GM21367 (cell line): ENCODE results near the gene ADRM1.

ENCODE experiments used
- ATAC-seq: cut with Tn5 transposase; IDR thresholded peaks from one replicate; pipeline ENCODE4 v1.9.1; 2021; ENCODE audit not compliant: unreplicated experiment

Gene ADRM1

DNA sequence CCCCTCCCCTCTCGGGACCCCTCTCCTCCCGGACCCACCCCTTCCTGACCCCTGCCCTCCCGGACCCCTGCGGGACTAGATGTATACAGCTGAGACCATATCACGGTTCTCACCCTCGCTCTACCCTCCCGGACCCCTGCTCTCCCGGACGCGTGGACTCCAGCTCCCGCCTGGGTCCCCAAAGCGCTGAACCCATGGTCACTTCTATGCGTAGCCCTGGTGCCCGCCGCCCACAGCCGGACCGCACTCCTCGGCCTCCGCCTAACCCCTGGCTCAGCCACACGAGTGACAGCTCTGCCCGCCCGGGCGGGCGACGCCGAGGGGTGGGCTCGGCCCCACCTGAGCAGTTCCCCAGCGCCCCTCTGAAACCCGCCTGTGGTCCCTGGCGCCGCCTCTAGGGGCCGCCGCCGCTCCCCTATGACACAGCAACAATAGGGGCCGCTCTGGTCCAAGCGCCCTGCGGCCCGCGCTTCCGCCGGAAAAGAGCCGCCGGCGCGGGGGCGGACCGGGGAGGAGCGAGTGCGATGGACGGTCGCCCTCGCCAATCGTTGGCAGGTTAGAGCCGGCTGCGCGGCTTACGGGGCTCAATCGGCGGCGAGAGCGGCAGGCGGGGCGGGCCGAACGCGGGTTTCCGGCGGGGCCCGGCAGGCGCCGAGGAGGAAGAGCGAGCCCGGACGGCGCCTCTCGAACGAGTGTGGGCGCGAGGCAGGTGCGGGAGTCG lies at the start of gene ADRM1:
TSS of gene ADRM1 (plus strand) at position 657 of the 721 bp plus-strand sequence. CDS start 572 bp downstream, outside the sequence.
- ATAC-seq = peak; percentile 75

- ATAC-seq = no peak
Observed at GRCh38 chr20:62253398-62253797, 49.4 kb upstream of the ADRM1 start.

DNA sequence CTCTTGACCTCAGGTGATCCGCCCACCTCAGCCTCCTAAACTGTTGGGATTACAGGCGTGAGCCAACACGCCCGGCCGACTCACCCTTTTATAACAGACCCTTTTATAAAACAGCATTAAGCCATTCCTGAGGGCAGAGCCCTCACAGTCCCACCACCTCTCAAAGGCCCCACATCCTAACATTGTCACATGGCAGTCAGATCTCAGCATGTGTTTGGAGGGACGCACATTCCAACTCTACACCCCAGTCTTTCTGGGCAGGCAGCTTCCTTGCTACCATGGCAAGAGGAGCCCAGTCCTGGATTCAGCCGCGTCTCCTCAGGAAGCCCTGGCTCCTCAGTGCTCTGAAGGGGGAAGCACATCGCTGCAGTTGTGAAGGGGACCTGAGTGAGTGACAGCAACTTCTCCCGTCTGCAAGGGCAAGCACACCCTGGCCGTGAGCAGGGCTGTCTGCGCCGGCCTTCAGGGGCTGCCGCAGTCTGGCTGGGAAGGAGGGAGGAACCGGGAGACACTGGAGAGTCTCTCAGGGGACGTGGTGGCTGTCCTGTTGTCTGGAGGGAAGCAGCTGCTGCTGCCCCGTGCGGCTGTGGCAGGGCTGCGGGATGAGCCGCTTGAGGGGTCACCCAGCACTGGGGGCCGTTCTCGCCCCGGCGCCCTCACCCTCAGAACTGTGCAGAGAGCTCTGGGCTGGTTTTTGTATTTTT lies 48.6 kb upstream of the ADRM1 start:
- no peak for ATAC-seq

GRCh38 chr20:62255976-62256375 lies 46.8 kb upstream of the ADRM1 start:
- ATAC-seq = no peak

GRCh38 chr20:62258499-62259293 lies 44.1 kb upstream of the ADRM1 start:
- no peak for ATAC-seq

DNA sequence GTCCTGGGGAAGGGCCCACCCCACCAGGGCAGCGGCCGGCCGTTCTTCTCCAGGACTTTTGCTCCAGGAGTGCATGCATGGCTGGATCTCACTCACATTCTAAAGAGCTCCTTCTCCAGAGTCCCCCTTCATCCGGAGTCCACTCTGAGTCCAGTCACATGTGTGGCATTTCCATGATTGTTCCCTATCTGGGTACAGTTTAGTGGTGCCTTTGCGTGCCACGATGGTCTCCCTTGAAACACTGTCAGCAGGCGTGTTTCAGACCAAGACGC lies 43.6 kb upstream of the ADRM1 start:
- no peak for ATAC-seq

DNA sequence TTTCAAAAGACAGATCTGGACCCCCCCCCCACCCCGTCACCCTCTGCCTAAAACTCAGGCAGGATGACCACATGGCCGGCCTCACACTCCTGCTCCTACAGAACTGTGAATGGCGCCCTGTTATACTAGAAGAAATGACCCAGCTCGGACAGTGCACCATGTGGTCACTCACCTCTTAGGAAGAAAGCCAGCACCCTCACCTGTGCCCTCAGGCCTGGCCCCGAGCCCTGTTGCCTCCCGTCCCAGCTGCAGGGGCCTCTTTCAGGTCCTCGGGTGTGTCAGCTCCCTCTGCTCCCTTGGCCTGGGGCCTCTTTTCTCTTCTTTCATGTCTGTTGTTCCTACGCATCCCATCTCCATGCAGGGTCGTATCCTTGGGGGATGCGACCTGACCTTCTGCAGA lies 40.7 kb upstream of the ADRM1 start:
- no peak for ATAC-seq

DNA sequence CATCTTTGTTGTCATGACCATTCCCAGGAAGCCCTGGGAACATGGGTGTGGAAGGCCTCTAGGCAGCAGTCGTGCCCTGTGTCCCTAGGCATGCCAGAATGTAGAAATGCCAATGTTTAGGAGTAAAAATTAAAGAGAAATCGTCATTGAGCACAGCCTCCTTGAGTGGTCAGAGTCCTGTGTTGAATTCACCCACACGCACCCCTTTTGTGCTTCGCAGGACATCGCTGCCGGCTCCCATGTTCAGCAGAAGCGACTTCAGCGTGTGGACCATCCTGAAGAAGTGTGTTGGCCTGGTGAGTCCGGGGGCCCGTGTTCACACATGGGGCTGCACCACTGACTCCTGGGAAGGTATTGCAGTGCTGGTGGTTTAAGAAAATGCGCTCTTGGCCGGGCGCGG lies 39.4 kb upstream of the ADRM1 start:
- no peak for ATAC-seq

GRCh38 chr20:62265365-62265764 lies 37.4 kb upstream of the ADRM1 start:
- ATAC-seq = no peak

DNA sequence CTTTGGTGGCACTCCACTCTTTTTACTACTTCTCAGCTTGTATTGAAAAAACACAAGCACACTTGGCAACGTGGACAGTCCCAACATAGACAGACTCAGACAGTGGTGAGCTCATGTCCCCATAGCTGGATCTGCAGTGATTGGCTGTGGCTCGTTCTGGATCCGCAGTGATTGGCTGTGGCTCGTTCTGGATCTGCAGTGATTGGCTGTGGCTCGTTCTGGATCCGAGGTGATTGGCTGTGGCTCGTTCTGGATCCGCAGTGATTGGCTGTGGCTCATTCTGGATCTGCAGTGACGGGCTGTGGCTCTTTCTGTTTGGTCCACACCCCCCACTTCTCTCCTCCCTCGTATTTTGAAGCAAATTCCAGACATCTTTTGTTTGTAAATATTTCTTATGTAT lies 36.5 kb upstream of the ADRM1 start:
- ATAC-seq = no peak

GRCh38 chr20:62266851-62267250 lies 35.9 kb upstream of the ADRM1 start:
- ATAC-seq = no peak

GRCh38 chr20:62267543-62267942 lies 35.3 kb upstream of the ADRM1 start:
- ATAC-seq = no peak

- ATAC-seq = no peak
Observed at GRCh38 chr20:62268228-62268900, 34.4 kb upstream of the ADRM1 start.

DNA sequence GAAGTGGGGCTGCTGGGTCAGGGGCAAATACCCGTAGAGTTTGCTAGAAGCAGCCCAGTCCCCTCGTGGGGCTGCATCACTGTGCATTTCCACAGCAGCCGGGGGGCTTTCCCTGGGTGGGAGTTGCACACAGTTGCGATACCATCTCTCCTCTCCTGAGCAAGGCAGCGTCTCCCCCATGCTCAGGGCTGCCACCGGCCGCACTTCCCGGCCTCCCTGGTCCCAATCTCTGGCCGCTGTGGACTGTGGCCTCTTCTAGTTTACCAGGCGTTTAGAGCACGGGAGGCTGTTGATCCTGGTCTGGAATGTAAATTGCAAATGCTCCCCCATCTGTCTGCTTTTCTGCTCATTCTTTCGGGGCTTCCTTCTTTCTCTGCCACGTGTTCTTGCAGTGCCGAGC lies 33.4 kb upstream of the ADRM1 start:
- no peak for ATAC-seq

DNA sequence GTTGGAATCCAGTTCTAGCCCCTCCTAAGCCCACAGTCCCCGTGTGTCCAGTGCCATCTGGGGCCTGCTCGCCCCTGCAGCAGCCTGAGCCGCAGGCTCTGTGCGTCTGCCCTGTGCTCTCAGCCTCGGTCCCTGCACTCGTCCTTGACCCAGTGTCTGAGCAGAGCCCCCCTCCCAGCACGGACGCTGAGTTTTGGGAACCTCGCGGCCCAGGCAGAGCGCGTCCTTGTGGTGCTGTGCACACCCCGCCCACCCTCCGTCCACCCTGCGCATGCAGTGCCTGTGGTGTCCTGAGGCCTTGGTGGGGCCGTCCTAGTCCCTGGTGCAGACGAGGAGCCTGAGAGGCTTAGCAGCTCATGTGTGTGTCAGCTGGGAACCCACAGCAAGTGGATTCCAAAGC lies 32.9 kb upstream of the ADRM1 start:
- no peak for ATAC-seq

DNA sequence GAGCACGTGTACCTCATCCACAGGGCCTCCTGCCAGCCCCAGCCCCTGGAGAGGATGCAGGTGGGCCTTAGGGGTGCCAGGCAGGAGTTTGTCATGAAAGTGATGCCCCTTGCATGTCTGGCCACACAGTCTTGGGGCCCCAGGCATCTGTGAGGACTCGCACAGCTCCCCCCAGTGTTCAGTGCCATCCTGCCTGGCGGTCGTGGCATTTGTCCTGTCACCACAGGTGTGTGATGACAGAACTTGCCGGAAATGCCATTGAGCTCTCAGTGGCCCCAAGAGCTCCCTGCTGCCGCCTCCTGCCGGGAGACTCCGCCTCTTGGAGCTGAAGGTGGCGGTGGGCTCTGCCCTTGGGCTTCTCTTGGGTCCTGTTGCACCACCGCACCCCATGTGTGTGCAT lies 30.6 kb upstream of the ADRM1 start:
- no peak for ATAC-seq

GRCh38 chr20:62273416-62273815 lies 29.4 kb upstream of the ADRM1 start:
- no peak for ATAC-seq

GRCh38 chr20:62274332-62274950 lies 28.4 kb upstream of the ADRM1 start:
- no peak for ATAC-seq

DNA sequence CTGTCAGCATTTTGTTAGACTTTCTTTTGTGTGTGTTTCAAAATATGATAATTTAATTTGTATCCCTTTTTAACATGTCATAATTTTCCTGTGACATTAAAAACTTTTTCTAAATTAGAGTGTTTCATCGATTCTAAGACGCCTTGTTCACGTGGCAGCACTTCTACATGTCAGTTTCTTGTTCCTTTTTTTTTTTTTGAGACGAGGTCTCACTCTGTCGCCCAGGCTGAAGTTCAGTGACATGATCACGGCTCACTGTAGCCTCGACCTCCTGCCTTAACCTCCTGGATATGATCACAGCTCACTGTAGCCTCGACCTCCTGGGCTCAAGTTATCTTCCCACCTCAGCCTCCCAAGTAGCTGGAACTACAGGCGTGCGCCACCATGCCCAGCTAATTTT lies 27.6 kb upstream of the ADRM1 start:
- ATAC-seq = no peak

GRCh38 chr20:62276439-62276838 lies 26.4 kb upstream of the ADRM1 start:
- no peak for ATAC-seq

- ATAC-seq = no peak
Observed at GRCh38 chr20:62277253-62277652, 25.5 kb upstream of the ADRM1 start.
